GM18868 (cell line): Measurements from ENCODE around the gene TNFAIP8.
A peak's percentile ranks its signal among the peaks of the same experiment; 100 is the strongest.

Experiments used
- ATAC-seq: cut with Tn5 transposase; IDR thresholded peaks from one replicate; pipeline ENCODE4 v1.9.1; 2021; ENCODE audit warnings: mild to moderate bottlenecking, moderate library complexity; ENCODE audit not compliant: unreplicated experiment

TNFAIP8 gene

GRCh38 chr5:119389288-119390030, 33.6 kb downstream of the TNFAIP8 start:
- ATAC-seq: no peak

- ATAC-seq: no peak
Observed at GRCh38 chr5:119390404-119390803, 34.6 kb downstream of the TNFAIP8 start.

- no peak for ATAC-seq
Observed at GRCh38 chr5:119393201-119393691, 37.4 kb downstream of the TNFAIP8 start.

- no peak for ATAC-seq
Observed at GRCh38 chr5:119393746-119394145, 37.9 kb downstream of the TNFAIP8 start.

GRCh38 chr5:119395080-119395836, 39.4 kb downstream of the TNFAIP8 start:
- peak; percentile 51 for ATAC-seq

- ATAC-seq: no peak
Observed at GRCh38 chr5:119396030-119396664, 40.3 kb downstream of the TNFAIP8 start.

GRCh38 chr5:119397518-119398380, 41.9 kb downstream of the TNFAIP8 start:
- peak; percentile 69 for ATAC-seq

- no peak for ATAC-seq
Observed at GRCh38 chr5:119398727-119399466, 43.1 kb downstream of the TNFAIP8 start.

- peak; percentile 20 for ATAC-seq
Observed at GRCh38 chr5:119400245-119400644, 44.4 kb downstream of the TNFAIP8 start.

GRCh38 chr5:119402081-119402480, 46.3 kb downstream of the TNFAIP8 start:
- no peak for ATAC-seq

- ATAC-seq: no peak
Observed at GRCh38 chr5:119402555-119402954, 46.7 kb downstream of the TNFAIP8 start.

- ATAC-seq: no peak
Observed at GRCh38 chr5:119404033-119404432, 48.2 kb downstream of the TNFAIP8 start.

GRCh38 chr5:119405419-119405818, 49.6 kb downstream of the TNFAIP8 start:
- ATAC-seq: peak; percentile 45

GRCh38 chr5:119406551-119407110, 50.8 kb downstream of the TNFAIP8 start:
- ATAC-seq: no peak

- no peak for ATAC-seq
Observed at GRCh38 chr5:119409235-119409815, 53.5 kb downstream of the TNFAIP8 start.

GRCh38 chr5:119410448-119411159, 54.8 kb downstream of the TNFAIP8 start:
- ATAC-seq: peak; percentile 52

- peak; percentile 53 for ATAC-seq
Observed at GRCh38 chr5:119411361-119412278, 55.8 kb downstream of the TNFAIP8 start.
